CD4-positive, alpha-beta T cell treated with Interleukin-15 for 4 hours (primary cell): ENCODE data around the gene NUMA1.

Experiments used
- DNase-seq: peaks from one replicate; pipeline ENCODE4 v3.0.0-alpha.2; 2020; ENCODE audit warnings: low spot score

The NUMA1 gene

DNA sequence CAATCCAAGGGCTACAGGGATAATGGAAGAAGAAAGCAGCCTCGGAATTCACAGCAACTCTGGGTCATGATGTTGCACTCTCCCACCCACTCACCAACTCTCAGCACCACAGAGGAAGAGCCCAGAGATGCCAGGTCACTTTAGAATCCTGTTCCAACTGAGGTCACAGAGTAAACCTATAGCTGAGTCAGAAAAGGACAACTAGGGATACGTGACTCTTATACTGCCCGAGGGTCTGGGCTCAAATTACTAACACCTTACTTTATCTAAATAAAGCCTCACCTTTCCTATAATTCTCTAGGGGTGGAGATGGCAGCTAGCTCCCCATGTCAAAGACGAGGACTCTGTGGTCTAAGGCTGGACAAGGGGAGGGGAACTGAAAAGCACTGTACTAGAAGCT lies 57.0 kb downstream of the NUMA1 start:
- DNase-seq = no peak

- no peak for DNase-seq
Observed at GRCh38 chr11:72018171-72018570, 62.2 kb downstream of the NUMA1 start.

DNA sequence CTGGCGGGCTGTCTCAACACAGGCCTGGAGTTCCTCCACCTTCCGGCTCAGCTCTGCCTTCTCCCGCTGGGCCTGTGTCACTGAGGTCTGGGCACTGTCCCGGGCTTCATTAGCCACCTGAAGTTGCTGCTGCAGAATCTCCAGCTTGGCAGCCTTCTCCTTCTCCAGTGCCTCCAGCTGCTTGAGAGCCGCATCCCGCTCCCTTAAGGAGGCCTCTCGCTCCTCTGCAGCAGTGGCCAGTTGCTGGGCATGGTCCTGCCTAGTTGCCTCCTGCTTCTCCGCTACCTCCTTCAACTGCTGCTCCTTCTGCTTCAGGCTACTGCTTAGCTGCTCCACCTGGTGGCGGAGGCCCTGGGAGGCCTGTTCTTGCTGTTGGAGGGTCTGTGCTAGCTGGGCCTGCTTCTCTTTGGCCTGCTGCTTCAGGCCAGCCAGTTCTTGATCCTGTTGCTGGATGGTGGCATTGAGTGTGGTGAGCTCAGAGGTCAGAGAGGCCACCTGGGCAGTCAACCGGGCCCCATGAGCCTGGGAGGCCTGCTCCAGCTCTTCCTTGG lies 64.8 kb downstream of the NUMA1 start:
- DNase-seq = no peak

- no peak for DNase-seq
Observed at GRCh38 chr11:72014761-72015320, 65.5 kb downstream of the NUMA1 start.

DNA sequence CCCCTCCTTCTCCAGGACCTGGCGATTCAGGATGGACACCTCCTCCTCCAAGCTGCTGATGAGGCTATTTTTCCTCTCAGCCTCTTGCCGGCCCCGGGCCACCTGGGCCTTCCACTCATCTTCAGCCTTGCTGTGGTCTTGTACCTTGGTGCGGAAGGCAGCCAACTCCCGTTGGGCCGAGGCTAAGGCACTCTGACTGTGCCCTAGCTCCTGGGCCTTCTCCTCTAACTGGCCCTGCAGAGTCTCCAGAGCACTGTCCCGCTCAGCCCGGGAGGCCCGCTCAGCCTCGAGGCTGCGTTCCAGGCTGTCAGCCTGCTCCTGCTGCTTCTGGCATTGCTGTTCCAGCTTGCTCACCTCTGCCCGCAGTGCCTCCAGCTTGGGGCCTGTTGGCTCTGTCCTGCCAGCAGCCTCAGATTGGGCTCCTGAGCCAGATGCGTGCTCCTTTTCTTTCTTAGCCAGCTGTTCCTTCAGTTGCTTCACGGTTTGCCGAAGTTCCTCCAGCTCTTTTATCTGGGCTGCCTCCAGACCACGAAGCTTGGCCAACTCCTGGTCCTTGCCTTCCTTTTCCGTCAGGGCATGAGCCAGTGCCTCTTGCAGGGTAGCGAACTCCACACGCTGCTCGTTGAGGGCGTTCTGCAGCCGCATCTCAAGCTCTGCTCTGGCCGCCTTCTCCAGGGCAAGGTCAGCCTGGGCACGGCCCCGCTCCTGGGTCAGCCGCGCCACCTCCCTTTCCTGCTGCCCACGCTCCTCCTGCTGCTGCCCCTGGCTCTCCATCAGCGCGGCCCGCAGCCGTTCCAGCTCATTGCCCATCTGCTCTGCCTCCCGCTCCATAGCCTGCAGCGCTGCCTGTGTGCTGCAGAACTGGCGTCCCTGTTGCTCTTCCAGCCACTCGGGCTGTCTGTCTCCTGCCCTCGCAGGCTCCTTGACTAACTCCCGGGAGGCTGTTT lies 66.3 kb downstream of the NUMA1 start:
- DNase-seq = no peak

GRCh38 chr11:72012897-72013721 lies 67.2 kb downstream of the NUMA1 start:
- no peak for DNase-seq

DNA sequence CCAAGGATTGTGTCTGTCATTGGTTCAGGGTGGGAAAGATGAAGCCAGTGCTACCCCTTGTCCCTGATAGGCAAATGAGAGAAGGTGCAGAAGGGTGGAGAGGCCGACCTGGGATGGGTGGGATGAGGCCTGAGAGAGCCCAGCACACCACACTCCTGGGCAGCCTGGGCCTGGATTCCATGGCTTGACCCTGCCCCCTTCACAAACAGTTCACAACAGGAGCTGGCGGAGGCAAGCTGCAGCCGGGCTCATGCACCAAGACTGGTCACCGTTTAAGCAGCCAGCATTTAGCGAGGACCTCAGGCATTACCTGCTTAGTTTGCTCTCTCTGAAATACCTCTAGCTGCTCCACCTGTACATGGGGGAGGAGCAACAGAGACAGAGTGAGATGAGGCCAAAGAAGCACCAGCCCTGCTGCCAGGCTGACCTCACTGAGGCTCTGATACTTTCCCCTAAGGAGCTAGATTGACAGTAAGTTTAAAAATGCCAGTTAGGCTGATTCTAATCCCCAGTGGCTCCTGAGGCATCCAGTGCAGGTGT lies 68.2 kb downstream of the NUMA1 start:
- no peak for DNase-seq

DNA sequence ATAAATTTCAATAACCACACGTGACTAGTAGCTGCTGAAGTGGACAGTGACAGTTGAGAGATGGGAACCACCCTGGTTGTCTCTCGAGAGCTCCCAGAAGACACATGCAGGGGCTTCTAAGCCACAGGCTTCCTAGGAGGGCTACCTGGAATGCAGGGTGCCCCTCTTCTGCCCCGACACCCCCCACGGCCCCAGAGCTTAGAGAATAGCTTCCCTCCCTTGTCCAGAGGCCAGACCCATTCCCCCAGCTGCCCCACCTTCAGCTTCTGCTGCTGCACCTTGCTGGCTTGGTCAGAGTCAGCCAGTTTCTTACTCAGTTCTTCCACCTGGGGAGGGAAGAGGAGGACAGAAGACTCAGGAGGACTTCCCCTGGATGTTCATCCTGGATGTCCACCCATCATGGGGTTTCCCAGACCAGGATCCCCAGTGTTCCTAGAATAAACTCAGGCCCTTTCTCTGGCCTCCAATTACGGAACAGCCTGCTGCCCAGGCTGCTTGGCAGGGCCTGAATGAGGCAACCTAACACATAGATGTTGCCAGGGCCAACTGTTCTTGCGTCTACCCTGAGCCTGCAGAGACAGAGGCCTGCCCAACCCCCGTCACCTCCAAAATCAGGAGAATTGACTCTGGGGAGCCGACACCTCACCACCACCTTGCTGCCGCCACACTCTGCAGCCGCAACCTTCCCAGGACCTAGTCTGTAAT lies 69.7 kb downstream of the NUMA1 start:
- no peak for DNase-seq

- DNase-seq = no peak
Observed at GRCh38 chr11:72009156-72009555, 71.2 kb downstream of the NUMA1 start.

DNA sequence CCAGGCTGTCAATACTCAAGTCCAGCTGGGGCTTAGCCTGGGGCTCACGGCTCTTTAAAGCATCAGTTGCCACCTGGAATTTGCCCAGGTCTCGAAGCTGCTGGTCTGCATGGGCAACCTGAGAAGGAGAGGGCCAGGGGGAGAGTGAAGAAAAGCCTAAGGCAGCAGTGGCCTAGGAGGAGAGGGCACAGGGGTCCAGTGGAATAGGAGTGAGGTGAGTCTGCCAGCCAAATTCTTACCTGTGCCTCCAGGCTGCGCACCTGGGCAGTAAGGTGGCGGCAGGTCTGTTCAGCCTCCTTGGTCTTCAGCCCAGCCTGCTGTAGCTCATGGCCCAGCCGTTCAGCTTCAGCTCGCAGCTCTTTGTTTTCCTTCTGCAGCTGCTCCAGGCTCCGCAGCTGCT lies 71.6 kb downstream of the NUMA1 start:
- no peak for DNase-seq

GRCh38 chr11:72007587-72007986 lies 72.8 kb downstream of the NUMA1 start:
- DNase-seq = no peak

GRCh38 chr11:72007089-72007476 lies 73.3 kb downstream of the NUMA1 start:
- no peak for DNase-seq

DNA sequence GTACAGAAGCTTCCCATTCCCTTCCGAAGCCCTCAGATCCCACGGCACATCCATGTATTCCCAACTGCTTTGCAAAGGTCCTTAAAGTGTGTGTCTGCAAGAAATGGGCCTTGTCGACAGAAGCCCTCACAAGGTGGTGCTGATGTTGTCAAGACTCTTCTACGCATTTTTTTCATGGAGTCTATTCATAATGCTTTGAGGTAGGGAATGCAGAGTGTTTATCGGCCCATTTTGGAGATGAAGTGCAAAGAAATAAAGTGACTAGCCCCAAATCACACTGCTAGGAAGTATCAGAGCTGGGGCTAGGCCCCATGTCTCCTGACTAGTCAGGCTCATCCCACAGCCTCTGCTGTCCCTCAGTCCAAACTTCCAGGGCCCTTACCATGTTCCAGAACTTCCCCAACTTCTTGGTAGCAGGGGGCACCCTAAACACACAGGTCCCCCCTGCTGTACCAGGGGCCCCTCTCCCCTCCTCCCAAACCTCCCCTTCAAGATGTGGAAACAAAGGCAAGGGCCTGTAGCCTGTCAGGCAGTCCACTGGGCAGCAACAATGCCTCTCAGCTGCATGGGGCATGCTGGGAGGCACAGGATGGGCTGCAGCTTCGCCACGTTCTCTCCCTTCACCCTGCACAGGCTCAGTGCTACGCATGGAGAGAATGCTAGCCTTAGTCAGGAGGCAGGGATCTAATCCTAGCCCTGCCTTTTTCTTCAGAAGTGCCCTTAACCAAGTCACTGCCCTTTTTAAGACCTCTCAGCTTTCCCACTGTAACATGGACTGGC lies 73.8 kb downstream of the NUMA1 start:
- no peak for DNase-seq

DNA sequence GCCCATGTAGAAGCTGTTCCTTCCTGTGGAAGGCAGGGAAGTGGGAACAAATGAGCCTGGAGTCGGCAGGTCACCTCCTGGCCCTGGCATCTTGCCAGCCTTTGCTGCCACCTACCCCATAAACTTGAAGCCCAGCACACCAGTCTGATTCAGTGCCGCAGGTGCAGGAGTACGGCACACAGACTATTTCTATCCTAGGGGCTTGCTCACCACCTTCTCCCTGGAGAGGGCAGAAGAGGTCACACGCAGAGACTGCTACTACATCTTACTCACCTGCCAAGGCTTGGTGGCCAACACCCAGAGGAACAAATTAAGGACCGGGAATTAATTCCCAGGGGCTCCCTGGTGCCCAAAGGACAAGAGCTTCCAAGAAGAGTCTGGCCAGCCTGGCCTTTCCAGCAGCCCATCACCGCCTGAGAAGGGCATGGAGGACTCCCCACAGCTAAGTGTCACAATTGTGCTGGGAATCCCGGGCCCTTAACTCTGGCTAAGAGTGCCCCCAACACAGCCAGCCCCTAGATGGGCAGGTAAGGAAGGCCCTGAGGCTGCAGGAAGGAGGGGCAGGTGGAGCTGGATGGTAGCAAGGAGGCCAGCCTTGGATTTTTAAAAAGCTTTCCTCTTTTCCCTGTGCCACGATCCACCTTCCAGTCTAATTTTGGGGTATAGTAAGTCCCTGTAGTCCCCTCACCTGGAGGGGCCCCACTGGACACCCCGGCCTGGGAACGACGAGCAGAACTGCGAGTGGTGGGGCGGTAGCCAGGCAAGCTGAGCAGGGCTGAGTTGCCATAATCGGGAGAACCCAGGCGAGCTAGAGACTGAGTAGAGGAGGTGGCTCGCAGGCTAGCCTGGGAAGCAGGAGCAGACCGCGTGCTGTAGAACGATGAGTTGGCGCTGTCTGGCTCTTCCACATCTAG lies 74.7 kb downstream of the NUMA1 start:
- no peak for DNase-seq

DNA sequence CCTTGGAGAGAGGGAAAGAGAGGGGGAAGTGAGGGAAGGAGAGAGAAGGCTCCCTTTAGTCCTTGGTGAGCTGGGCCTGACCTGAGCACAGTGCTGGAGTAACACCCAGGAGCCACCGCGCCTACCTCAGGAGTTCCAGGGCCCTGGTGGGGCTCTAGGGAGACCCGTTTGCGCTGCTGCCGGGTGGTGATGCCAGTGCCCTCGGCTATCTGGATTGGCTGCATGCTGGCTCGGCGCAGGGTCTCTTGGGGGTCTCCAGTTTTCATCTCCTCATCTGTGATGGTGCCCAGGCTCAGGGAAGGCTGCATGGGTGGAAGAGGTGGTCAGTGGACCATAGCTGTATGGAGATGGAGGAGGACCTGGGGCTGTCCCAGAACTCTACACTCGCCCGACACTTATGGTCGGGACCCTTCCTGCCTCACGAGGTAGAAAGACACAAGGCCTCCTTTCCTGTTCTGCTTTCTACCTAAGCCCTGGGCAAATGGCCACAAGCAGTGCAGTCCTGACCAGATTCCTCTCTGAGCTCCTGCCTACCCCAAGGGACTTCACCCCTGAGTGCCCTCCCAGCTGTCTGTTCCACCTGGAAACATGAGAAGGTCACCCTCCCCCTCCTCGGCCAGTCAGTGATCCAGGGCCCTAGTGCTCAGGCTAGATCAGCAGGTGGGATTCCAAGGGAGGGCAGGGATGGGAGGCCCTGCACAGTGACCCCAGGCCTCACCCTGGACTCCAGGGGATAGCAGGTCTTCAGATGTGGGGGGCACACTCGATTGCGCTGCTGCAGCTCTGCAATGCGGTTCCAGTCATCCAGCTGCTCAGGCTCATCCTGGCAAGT lies 75.6 kb downstream of the NUMA1 start:
- DNase-seq = no peak

GRCh38 chr11:72003776-72004171 lies 76.6 kb downstream of the NUMA1 start:
- DNase-seq = no peak

- DNase-seq = no peak
Observed at GRCh38 chr11:72002841-72003775, 77.2 kb downstream of the NUMA1 start.
